LoVo (cell line): Measurements from ENCODE around the gene TBCEL.
"Not testable (repeated sequence)": the region's sequence is repeated elsewhere in the genome, so short reads cannot be mapped to it uniquely, and the experiment has no call there.

Experiments used
- DNase-seq: peaks from one replicate; pipeline ENCODE4 v3.0.0-alpha.2; 2016; ENCODE audit warnings: low spot score

The TBCEL gene

DNA sequence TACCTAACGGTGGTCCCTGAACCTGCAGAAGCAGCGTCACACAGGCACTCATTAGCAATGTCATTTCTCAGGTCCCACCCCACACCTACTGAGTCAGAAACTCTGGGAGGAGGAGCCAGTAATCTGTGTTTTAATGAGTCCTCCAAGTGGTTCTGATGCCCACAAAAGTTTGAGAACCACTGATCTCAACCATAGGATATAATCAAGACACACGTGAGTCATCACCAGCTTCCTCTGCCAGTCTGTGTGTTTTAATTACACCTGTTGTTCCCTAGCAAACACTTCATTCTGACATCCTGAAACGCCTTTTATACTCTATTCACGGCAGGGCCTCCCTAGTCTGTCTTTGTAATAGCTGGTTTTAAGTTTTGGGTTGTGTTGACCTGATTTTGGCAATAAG is 82.9 kb downstream of the TBCEL start:
- DNase-seq, result no peak

DNA sequence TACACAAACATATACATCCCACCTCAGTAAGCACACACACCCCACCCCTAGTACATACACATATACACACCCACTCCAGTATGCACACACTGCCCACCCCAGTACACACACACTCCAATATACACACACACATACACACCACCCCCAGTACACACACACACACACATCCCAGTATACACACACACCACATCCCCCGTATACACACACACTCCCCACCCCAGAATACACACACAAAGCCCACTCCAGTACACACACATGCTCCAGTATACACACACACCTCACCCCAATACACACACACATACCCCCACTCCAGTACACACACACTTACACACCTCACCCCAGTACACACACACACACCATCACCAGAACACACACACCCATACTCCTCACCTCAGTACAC is 84.5 kb downstream of the TBCEL start:
- DNase-seq, result no peak

DNA sequence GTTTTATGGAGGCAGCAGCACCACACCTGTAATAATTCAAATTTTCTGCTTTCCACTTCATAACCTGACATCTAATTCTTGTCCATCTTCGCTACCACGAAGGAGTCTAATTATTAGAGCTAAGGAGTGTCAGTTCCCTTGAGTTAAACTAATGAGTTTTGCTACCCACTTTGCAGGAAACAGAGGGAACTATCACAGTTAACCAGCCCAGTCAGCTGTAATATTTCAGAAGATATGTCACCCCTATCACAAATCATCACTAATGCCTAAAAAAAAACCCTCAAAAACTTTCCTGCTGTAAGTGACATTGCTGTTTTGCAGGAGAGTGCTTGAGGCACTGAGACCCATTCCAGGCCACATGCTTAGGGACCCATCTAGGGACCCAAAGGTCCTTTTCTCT is 85.6 kb downstream of the TBCEL start:
- DNase-seq, result no peak

DNA sequence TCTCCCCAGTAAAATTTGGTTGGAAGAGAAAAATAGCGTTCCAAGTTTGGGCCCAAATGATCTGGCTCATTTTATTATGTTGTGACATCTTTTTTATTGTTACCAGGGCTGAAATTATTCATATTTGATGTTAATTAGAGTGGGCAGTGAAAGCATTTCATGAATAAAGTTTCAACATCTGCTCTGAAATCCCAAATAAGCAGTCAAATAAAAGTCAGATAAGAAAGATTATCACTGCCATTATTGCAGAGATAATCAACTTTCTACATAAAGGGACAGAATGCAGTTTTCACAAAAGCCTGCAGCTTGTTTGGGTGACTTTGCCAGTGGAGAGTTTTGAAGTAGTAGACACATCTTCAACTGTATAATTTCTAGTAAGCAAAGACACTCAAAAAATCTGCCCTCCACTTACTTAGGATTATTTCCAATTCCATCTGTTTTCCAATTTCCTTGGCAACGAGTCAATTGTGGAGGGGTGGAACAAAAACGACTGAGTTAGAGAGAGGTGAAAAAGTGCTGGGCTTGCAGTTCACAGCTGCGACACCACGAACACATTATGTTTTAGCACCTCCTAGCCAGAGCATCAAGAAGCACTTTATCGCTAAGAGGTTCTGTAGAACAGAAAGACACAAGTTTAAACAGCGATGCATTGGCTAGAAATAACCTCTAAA is 86.1 kb downstream of the TBCEL start:
- no peak for DNase-seq

DNA sequence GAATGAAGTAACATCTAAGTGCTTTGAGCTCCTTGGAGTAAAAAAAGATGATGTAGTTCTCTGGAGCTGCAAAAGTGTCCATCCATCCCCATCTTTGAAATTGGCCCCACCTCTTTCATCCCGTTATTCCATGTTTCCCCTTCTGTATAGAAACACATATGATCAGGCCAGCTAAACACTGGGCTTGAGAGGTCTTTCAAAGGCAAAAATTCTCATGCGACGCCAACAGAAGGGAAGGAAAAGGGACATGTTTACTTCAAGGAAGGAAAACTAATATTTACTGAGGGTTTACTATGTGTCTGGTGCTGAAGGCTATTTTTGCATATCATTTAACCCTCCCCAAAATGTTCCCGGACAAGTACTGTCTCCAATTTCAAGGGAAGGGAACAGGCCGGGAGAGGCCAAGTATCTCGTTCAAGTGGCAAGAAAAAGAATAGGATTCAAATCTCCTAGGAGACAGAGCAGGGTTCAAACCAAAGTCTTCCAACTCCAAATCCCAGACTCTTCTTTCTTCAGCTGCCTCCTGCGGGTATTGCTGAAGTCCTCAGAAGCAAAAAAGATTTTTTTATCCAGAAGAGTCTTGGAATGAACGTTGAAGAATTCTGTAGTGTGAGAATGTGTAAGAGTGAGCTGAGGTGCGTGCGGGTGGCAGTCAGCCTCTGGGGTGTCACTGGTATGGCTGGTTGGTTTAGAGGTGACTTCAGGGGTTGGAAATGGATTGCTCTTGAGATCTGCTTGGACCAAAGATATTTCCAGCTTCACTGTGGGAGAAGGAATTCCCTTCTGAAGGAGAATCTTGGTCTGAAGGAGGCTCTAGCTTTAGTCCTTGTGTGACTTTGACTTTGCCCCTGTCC is 87.2 kb downstream of the TBCEL start:
- no peak for DNase-seq

DNA sequence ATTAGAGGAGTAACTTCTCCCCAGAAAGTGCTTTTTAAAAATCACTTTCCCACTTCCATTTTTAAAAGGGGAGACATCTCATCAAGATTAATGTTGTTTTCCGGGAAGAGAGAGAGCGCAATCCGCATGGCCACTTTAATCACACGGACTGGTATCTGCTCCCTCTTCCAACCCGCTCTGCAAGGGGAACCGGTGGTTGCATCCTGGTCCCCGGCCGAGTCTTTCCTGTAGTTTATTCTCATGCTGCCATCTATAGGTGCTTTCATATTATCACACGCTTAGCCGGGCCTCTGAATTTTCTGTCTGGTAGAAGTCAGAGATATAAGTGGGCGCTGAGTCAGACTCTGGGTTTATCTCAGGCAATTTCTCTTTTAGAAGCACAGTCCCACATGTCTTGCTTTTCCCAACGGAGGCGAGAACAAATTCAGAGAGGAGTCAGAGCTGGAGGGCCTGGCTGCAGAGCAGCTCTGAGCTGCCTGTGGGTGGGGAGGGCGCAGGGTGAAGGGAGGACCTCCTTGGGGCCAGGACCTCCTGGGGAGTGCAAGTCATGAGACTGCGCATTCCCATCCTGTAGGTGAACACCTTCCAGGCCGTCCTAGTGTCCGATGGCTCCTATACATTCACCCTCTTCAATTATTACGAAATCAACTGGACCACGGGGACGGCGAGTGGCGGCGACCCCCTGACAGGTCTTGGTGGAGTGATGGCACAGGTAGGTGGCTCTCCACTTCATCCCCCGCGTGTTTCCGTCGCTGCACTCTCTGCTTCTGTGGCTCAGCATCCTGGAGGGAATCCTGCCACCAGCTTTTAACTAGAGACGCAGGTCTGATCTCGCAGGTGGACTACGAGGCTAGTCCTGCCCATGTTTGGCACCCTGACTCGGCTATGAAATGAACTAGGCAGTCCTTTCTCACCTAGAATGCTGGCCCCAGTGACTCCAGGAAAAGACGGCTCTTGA is 88.9 kb downstream of the TBCEL start:
- peak; percentile 43 for DNase-seq

DNA sequence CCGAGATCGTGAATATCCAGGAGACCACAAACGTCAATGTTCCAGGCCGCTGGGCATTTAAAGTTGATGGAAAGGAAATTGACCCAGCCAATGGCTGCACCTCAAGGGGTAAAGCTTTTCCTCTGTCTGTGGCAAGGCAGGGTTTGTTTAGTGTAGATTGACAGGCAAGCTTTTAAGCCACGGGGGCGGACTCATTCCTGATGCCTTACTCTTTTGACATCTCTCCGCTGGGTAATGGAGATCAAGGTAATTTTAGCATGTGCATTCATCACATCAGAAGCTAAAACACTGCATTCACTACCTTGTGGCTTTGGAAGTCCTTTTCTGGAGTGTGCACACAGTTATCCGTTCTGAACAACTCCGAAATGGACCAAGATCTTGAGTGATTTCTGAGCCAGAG is 89.7 kb downstream of the TBCEL start:
- DNase-seq, result no peak

DNA sequence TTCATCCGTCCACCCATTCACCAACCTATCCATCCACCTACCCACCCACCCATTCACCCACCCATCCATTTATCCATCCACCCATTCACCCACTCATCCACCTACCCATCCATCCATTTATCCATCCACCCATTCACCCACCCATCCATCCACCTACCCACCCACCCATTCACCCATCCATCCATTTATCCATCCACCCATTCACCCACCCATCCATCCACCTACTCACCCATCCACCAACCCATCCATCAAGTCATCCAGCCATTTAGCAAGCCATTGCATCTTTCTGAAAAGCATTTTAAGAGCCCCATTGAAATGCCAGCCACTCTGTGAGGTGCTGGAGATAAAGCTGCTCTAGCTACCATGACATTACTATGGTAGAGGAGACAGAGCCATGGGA is 91.1 kb downstream of the TBCEL start:
- not testable (repeated sequence) for DNase-seq

DNA sequence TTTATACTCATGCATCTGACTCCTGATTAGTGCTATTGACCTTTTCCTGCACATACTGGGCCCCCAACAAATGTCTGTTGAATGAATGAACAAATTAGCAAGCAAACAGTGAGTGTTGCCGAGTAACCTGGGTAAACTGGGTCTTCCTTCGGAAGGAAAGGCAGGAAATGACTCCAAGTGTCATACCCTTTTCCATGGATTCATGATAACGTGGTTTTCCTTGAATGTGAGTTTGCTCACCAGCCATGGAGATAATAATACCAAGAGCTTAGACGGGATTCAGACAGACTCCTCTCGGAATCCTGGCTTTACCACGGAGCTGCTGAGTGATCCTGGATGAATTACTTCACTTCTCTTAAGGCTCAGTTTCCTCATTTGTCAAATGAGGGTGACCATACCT is 93.9 kb downstream of the TBCEL start:
- DNase-seq, result no peak

DNA sequence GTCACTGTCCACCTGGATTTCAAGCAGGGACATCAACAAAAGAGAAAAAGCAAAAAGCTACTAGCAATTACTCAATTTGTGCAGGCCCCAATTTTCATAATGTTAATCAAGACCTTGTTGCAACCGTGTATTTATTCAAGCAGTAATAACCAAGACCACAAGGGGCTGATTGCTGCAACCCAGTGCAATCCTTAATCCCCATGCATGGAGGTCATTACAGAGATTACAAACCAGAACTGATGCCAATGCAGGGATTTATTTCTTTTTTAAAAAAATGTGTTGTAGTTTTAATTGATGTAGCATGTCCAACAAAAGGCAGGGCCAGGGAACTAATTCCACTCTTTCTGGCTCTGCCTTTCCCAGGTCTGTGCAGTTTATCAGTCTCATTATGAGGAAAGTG is 95.5 kb downstream of the TBCEL start:
- no peak for DNase-seq

DNA sequence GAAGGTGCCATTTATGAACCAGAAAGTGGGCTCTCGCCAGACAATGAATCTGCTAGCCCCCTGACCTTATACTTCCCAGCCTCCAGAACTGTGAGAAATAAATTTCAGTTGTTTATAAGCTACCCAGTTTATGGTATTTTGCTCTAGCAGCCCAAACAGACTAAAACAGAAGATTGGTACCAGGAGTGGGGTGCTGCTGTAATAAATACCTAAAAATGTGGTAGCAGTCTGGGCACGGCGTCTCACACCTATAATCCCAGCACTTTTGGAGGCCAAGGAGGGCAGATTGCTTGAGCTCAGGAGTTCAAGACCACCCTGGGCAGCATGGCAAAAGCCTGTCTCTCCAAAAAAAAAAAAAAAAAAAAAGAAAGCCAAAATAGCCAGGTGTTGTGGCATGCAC is 98.4 kb downstream of the TBCEL start:
- DNase-seq, result no peak

DNA sequence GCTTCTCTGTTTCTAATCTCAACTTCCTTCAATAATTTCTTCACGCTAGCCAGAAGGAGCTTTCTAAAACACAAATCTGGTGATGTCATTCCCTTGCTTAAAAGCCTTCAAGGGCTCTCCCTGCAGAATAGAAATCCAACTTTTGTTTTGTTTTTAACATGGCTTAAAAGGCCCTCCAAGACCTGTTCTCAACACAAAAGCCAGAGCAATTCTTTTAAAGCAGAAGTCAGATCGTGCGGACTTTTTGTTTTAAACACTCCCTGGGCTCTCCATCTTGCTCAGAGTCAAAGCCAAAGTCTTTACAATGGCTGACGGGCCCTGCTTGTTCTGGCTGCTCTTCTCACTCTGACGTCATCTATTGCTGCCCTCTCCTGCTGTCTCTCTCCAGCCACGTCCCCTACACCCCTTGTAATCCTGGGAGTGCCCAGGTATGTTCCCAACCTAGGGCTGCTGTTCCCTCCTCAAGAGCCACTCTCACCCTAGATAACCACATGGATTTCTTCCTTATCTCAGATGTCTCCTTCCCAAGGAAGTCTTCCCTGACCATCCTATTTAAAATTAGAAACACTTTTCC is 99.7 kb downstream of the TBCEL start:
- no peak for DNase-seq

DNA sequence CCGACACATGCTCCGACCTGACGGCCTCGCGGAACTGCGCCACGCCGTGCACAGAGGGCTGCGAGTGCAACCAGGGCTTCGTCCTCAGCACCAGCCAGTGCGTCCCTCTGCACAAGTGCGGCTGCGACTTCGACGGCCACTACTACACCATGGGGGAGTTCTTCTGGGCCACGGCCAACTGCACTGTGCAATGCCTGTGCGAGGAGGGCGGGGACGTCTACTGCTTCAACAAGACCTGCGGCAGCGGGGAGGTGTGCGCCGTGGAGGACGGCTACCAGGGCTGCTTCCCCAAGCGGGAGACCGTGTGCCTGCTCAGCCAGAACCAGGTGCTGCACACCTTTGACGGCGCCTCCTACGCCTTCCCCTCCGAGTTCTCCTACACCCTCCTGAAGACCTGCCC is 103.9 kb downstream of the TBCEL start:
- no peak for DNase-seq

DNA sequence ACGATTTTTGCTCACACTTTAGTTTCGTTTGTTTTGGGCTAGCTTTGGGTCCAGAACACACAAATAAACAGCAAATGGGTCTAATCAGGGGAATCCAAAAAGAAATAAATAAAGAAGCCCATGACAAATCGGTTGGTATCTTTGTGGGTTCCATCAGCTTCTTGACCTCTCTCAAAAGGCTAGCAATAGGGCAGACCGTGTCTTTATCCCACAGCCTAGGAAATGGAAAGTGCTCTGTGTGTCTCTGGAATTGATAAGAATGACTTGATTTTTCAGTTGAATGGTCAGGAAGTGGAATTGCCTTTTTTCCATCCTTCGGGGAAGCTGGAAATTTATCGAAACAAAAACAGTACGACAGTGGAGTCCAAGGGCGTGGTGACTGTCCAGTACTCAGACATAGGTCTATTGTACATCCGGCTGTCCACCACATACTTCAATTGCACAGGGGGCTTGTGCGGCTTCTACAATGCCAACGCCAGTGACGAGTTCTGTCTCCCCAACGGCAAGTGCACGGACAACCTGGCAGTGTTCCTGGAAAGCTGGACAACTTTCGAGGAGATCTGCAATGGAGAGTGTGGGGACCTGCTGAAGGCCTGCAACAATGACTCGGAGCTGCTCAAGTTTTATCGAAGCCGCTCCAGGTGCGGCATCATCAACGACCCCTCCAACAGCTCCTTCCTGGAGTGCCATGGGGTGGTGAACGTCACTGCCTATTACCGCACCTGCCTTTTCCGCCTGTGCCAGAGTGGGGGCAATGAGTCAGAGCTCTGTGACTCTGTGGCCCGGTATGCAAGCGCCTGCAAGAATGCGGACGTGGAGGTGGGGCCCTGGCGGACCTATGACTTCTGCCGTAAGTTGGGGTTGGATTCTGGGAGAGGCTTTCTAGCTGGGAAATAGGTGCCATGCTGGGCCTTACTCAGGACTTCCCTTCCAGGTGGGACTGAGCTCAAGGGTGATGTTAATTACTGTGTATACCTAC is 105.7 kb downstream of the TBCEL start:
- DNase-seq, result peak; percentile 51

DNA sequence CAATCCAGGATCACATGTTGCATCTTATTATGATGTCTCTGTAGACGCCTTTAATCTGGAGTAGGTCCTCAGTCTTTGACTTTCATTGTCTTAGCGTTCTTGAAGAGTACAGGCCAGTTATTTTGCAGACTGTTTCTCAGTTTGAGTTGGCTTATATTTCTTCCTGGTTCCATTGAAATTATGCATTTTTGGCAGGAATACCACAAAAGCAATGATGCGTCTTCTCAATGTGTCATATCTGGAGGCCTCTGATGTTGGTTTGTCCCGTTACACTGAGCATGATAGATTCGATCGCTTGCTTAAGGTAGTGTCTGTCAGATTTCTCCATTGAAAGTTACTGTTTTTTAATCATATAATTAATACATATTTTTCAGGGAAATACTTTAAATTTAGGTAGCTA is 107.8 kb downstream of the TBCEL start:
- no peak for DNase-seq

DNA sequence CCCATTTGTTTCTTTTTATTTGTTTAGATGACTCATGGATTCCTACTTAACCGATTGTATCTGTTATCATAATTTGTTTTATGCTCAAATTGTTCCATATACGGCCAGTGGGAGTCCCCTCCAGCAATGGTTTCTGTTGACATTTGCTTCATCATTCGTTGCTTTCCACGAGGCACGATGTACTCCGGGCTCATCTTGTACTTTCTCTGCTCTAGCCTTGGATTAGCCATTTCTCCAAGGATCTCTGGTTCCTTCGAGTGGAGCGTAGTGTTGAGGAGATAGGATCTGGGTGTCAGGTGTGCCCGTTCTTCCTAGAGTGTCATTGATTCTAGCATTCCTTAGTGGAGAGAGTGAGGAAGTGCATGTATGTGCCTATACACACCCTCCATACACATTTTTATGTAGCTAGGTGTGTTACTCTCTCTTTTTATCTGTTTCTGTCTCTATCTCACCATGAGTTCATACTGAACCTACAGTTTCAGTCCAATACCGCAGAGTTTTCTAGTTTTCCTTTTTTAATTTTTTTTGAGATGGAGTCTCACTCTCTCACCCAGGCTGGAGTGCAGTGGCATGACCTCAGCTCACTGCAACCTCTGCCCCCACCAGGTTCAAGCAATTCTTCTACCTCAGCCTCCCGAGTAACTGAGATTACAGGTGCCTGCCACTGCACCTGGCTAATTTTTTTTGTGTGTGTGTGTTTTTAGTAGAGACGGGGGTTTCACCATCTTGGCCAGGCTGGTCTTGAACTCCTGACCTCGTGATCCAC is 108.5 kb downstream of the TBCEL start:
- no peak for DNase-seq

DNA sequence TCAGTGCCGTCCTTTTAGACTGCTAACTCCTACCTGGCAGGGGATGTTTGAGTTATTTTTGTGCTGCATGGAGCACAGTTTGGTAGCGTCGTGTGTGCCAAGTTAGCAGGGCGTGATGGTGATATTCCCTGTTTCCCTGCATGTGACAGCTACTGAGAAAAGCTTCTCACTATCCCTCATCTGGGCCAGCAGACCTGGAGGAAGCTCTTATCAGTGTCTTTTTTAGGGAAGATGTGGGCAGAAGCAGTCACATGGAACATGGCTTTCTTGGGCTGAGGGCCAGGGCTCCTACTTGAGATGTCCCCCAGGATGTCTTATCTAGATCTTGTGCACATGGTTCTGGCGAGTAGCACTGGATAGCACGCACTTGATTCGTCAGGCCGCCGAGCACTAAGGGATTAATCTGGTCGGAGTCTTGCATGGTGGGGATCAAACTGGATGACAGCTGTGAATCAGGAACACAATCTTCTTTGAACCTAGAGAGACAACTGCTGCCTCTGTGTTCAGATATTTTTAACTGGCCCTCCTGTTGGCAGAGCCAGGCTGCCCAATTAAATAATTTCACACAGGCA is 110.9 kb downstream of the TBCEL start:
- DNase-seq, result no peak

DNA sequence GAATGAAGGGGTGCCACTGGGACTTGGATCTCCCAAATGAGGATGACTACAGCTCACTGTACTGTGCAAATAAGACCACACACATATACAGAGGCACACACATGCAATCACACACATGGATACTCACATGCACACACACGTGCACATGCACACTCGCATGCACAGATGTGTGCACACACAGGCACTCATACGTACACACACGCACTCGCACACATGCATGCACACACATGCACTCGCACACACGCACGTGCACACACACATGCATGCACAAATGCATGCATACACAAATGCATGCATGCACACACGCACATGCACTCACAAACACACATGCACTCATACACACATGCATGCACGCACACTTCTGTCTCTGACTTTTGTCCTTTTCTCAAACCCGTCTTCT is 113.1 kb downstream of the TBCEL start:
- DNase-seq, result no peak

DNA sequence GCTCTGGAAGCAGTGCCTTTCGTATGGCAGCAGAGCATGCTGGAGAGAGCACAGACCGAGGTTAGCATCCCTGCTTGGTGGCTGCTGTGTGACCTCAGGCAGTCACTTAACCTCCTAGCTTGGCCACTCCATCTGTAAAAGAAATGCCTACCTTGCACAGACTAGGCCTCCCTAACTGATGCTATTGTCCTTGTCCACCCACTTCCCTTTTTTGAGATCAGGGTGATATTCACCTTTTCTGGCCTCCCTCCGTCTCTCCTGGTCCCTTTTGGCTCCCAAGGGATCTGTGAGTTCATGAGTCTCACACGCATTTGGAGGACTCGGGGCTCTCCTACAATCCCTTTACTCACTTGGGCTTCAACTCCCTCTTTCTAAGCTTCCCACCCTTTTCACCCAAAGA is 114.4 kb downstream of the TBCEL start:
- no peak for DNase-seq

DNA sequence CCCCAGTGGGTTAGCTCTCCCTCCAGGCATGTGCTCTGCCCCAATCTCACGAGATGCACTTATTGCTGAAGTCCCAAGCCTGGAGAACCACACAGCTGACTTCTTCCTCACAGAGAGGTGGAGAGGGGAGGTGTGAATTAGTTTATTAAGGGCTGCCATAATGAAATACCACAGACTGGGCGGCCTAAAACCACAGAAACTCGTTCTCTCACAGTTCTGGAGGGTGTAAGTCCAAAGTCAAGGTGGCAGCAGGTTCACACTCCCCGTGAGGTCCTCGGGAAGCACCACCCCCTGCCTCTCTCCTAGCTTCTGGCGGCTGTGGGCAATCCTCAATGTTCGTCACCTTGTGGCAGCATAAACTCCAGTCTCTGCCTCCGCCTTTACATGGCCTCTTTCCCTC is 116.5 kb downstream of the TBCEL start:
- DNase-seq, result no peak
